Neural cell (in vitro differentiated cells): Measurements from ENCODE around the gene SPECC1L. TPM values are rescaled to one million over a fixed set of nuclear protein-coding genes. Genes with fewer than 3 reads are reported as not detected.
"Not testable (repeated sequence)": the region's sequence is repeated elsewhere in the genome, so short reads cannot be mapped to it uniquely, and the experiment has no call there.

Experiments
- H2AFZ ChIP-seq: fragments of 200-600, 300-800 bp; sonication (generic), shearing (Covaris generic); 2 replicates; pipeline ENCODE4 v1.6.0; 2014; ENCODE audit warnings: low read depth, mild to moderate bottlenecking, antibody characterized with exemption, low read length, moderate library complexity
- H3F3A ChIP-seq: fragments of 200-600 bp; shearing (Covaris generic); 2 replicates; pipeline ENCODE4 v1.6.1; 2016; ENCODE audit warnings: mild to moderate bottlenecking, moderate library complexity, mixed read lengths, antibody characterized with exemption, low read length; ENCODE audit not compliant: insufficient read depth, poor library complexity, severe bottlenecking
- H3K27ac ChIP-seq: fragments of 200-600, 300-800 bp; sonication (generic), shearing (Covaris generic); 2 replicates; pipeline ENCODE4 v1.5.1; 2014; ENCODE audit warnings: mild to moderate bottlenecking, low read length, moderate library complexity
- H3K27me3 ChIP-seq: fragments of 300-800, 200-600 bp; sonication (generic), shearing (Covaris generic); 2 replicates; pipeline ENCODE4 v1.6.0; 2014; ENCODE audit warnings: mild to moderate bottlenecking, low read depth, low read length, moderate library complexity; ENCODE audit not compliant: insufficient read depth
- H3K36me3 ChIP-seq: fragments of 300-800, 200-600 bp; sonication (generic), shearing (Covaris generic); 2 replicates; pipeline ENCODE4 v1.5.1; 2014; ENCODE audit warnings: mild to moderate bottlenecking, antibody characterized with exemption, low read length, moderate library complexity; ENCODE audit not compliant: insufficient read depth
- H3K4me2 ChIP-seq: fragments of 300-800, 200-600 bp; sonication (generic), shearing (Covaris generic); 2 replicates; pipeline ENCODE4 v1.6.0; 2014; ENCODE audit warnings: mild to moderate bottlenecking, low read length
- H3K4me3 ChIP-seq: fragments of 300-800, 200-600 bp; sonication (generic), shearing (Covaris generic); 2 replicates; pipeline ENCODE4 v1.5.1; 2014; ENCODE audit warnings: mild to moderate bottlenecking, low read length, moderate library complexity
- H3K79me2 ChIP-seq: fragments of 200-600 bp; shearing (Covaris generic); replicated peaks from 2 replicates; pipeline ENCODE4 v1.6.0; 2014; ENCODE audit warnings: mild to moderate bottlenecking, low read length, moderate library complexity; ENCODE audit not compliant: insufficient read depth
- H3K9ac ChIP-seq: fragments of 300-800, 200-600 bp; sonication (generic), shearing (Covaris generic); 2 replicates; pipeline ENCODE4 v1.6.1; 2016; ENCODE audit warnings: mild to moderate bottlenecking, low read length, mixed read lengths
- H3K9me2 ChIP-seq: fragments of 200-600 bp; shearing (Covaris generic); 2 replicates; pipeline ENCODE4 v1.6.1; 2016; ENCODE audit warnings: mild to moderate bottlenecking, low read length, mixed read lengths; ENCODE audit not compliant: insufficient read depth
- H3K9me3 ChIP-seq: fragments of 200-600, 300-800 bp; sonication (generic), shearing (Covaris generic); 2 replicates; pipeline ENCODE4 v1.6.1; 2016; ENCODE audit warnings: mild to moderate bottlenecking, mixed run types, low read length, moderate library complexity, mixed read lengths
- H4K20me1 ChIP-seq: fragments of 200-600 bp; shearing (Covaris generic); 2 replicates; pipeline ENCODE4 v1.6.1; 2016; ENCODE audit warnings: mild to moderate bottlenecking, mixed run types; ENCODE audit not compliant: insufficient read depth
- CTCF ChIP-seq: fragments of 450-650 bp; IDR thresholded peaks from 2 replicates; pipeline ENCODE4 v1.5.1; 2014; ENCODE audit warnings: antibody characterized with exemption, mild to moderate bottlenecking, moderate library complexity; ENCODE audit not compliant: poor library complexity, severe bottlenecking
- EP300 ChIP-seq: fragments of 450-650 bp; conservative IDR thresholded peaks from 2 replicates; pipeline ENCODE4 v1.6.1; 2014; ENCODE audit warnings: antibody characterized with exemption, mild to moderate bottlenecking, moderate library complexity; ENCODE audit not compliant: poor library complexity, severe bottlenecking
- EZH2 ChIP-seq: fragments of 200-600, 300-800 bp; shearing (Covaris generic), sonication (generic); IDR thresholded peaks from 2 replicates; pipeline ENCODE4 v1.6.1; 2014; ENCODE audit warnings: antibody characterized with exemption, low read length, borderline replicate concordance, mild to moderate bottlenecking; ENCODE audit not compliant: insufficient read depth, poor library complexity, severe bottlenecking
- MXI1 ChIP-seq: fragments of 450-650 bp; conservative IDR thresholded peaks from 2 replicates; pipeline ENCODE4 v1.6.1; 2014; ENCODE audit warnings: antibody characterized with exemption, mild to moderate bottlenecking; ENCODE audit not compliant: poor library complexity, severe bottlenecking
- POLR2AphosphoS5 ChIP-seq: IDR thresholded peaks from 2 replicates; pipeline ENCODE4 v1.6.1; 2012
- RAD21 ChIP-seq: fragments of 450-650 bp; conservative IDR thresholded peaks from 2 replicates; pipeline ENCODE4 v1.6.1; 2014; ENCODE audit warnings: antibody characterized with exemption, mild to moderate bottlenecking, moderate library complexity
- REST ChIP-seq: IDR thresholded peaks from 2 replicates; pipeline ENCODE4 v1.6.1; 2012; ENCODE audit warnings: borderline replicate concordance
- SMC3 ChIP-seq: fragments of 450-650 bp; conservative IDR thresholded peaks from 2 replicates; pipeline ENCODE4 v1.6.1; 2014; ENCODE audit warnings: antibody characterized with exemption, mild to moderate bottlenecking, moderate library complexity; ENCODE audit not compliant: poor library complexity
- TAF1 ChIP-seq: IDR thresholded peaks from 2 replicates; pipeline ENCODE4 v1.6.1; 2012; ENCODE audit warnings: low read depth
- polyA plus RNA-seq: library from polyadenylated mRNA; depleted of rRNA; stranded (reverse); fragments of >200 nt; gene quantifications from 2 replicates; pipeline ENCODE4 v1.2.3, GENCODE V29; 2014

SPECC1L gene
- polyA plus RNA-seq, 1 donor from 2014 or later = 27.1 TPM

- H3F3A ChIP-seq = no peaks in the 10 kb centered on the region
Observed at GRCh38 chr22:24310969-24311368, 40.3 kb downstream of the SPECC1L start.

GRCh38 chr22:24315367-24315966, 44.8 kb downstream of the SPECC1L start:
- Histone ChIP-seq H3F3A (no peaks in the 10 kb centered on the region), H4K20me1 (no peaks in the 10 kb centered on the region), H3K27ac (no peak overlapping the region), H3K9ac (no peak overlapping the region), H3K27me3 (no peaks in the 10 kb centered on the region), H3K4me3 (no peak overlapping the region), H2AFZ (no peak overlapping the region), H3K36me3 (peaks cover 8% of the 10 kb centered on the region), H3K9me3 (no peaks in the 10 kb centered on the region), H3K4me2 (no peak overlapping the region), H3K79me2 (peaks cover 4% of the 10 kb centered on the region), H3K9me2 (no peaks in the 10 kb centered on the region)
- TF ChIP-seq EP300 = no peak
- no peak for TF ChIP-seq MXI1

More at GRCh38 chr22:24310969-24311368, 40.3 kb downstream of the SPECC1L start:
- Histone ChIP-seq H3K4me2 (no peak overlapping the region), H3K9me2 (no peaks in the 10 kb centered on the region), H3K27me3 (no peaks in the 10 kb centered on the region), H4K20me1 (no peaks in the 10 kb centered on the region), H2AFZ (no peak overlapping the region), H3K36me3 (peaks cover 17% of the 10 kb centered on the region), H3K27ac (no peak overlapping the region), H3K9ac (no peak overlapping the region), H3K9me3 (no peaks in the 10 kb centered on the region), H3K4me3 (no peak overlapping the region), H3K79me2 (peaks cover 10% of the 10 kb centered on the region)
- TF ChIP-seq RAD21 (no peak), EP300 (no peak), POLR2AphosphoS5 (no peak), TAF1 (no peak), CTCF (no peak), REST (no peak), MXI1 (no peak), SMC3 (no peak), EZH2 (no peak)

GRCh38 chr22:24316264-24316663, 45.6 kb downstream of the SPECC1L start:
- H3K36me3 ChIP-seq, H3K9me3 ChIP-seq, H3K4me3 ChIP-seq, H3K79me2 ChIP-seq, H3F3A ChIP-seq, H3K27ac ChIP-seq, H3K9ac ChIP-seq, H3K4me2 ChIP-seq, H4K20me1 ChIP-seq, H3K27me3 ChIP-seq, H2AFZ ChIP-seq, H3K9me2 ChIP-seq: not testable (repeated sequence)

- not testable (repeated sequence) for H3K27me3 ChIP-seq, H3K4me3 ChIP-seq, H3K79me2 ChIP-seq, H3K4me2 ChIP-seq, H3K27ac ChIP-seq, H3K9me3 ChIP-seq, H3F3A ChIP-seq, H3K9me2 ChIP-seq, H3K9ac ChIP-seq, H4K20me1 ChIP-seq, H2AFZ ChIP-seq
- H3K36me3 ChIP-seq = peaks cover 13% of the 10 kb centered on the region
Observed at GRCh38 chr22:24317511-24317910, 46.9 kb downstream of the SPECC1L start.
